Liver (tissue), 9 donors: ENCODE data around the gene F5. TPM values are rescaled to one million over a fixed set of nuclear protein-coding genes. Genes with fewer than 3 reads are reported as not detected.

Experiments
- DNase-seq: peaks from one replicate; pipeline ENCODE4 v3.0.0-alpha.2; 2017; ENCODE audit warnings: low spot score
- H3K27ac ChIP-seq, 2 donors: one replicate each; pipeline ENCODE4 v1.7.0; 2013; ENCODE audit warnings: inconsistent platforms in 2 of 2, low read length in 2 of 2, control low read depth in 1 of 2, low read depth in 1 of 2, mild to moderate bottlenecking in 1 of 2
- H3K27me3 ChIP-seq, 4 donors: one replicate each; pipeline versions ENCODE4 v1.6.1 to v1.7.0; 2013; ENCODE audit warnings: low read length in 3 of 4, inconsistent platforms in 1 of 4, mild to moderate bottlenecking in 1 of 4, moderate library complexity in 1 of 4; ENCODE audit not compliant: control insufficient read depth in 4 of 4, insufficient read depth in 4 of 4
- H3K36me3 ChIP-seq, 4 donors: one replicate each; pipeline versions ENCODE4 v1.6.1 to v1.7.0; 2013; ENCODE audit warnings: low read length in 3 of 4, mild to moderate bottlenecking in 3 of 4, low read depth in 1 of 4, moderate library complexity in 1 of 4; ENCODE audit not compliant: control insufficient read depth in 4 of 4, insufficient read depth in 3 of 4
- H3K4me1 ChIP-seq, 4 donors: one replicate each; pipeline versions ENCODE4 v1.6.1 to v1.7.0; 2013; ENCODE audit warnings: low read length in 3 of 4, mild to moderate bottlenecking in 3 of 4, moderate library complexity in 1 of 4; ENCODE audit not compliant: control insufficient read depth in 4 of 4, insufficient read depth in 4 of 4
- H3K4me3 ChIP-seq, 3 donors: one replicate each; pipeline versions ENCODE4 v1.6.1 to v1.7.0; 2013; ENCODE audit warnings: low read length in 3 of 3, control low read depth in 1 of 3, low read depth in 1 of 3, mild to moderate bottlenecking in 1 of 3
- H3K9ac ChIP-seq, 2 donors: one replicate each; pipeline ENCODE4 v1.7.0; 2013; ENCODE audit warnings: low read length in 2 of 2, mild to moderate bottlenecking in 2 of 2, moderate library complexity in 2 of 2, control low read depth in 1 of 2, low read depth in 1 of 2
- H3K9me3 ChIP-seq, 4 donors: one replicate each; pipeline versions ENCODE4 v1.6.1 to v1.7.0; 2013; ENCODE audit warnings: low read length in 3 of 4; ENCODE audit not compliant: control insufficient read depth in 4 of 4
- ATF3 ChIP-seq: IDR thresholded peaks from 2 replicates; pipeline ENCODE4 v1.6.1; 2016; ENCODE audit warnings: antibody characterized with exemption
- CTCF ChIP-seq: fragments of 150-350 bp; IDR thresholded peaks from 2 replicates; pipeline ENCODE4 v1.5.1; 2017; ENCODE audit warnings: improper control_type of control experiment, low read depth, low read length; ENCODE audit not compliant: missing input control
- EGR1 ChIP-seq, 2 donors: IDR thresholded peaks; 2 replicates each; pipeline ENCODE4 v1.6.1; 2016 to 2018; ENCODE audit warnings: antibody characterized with exemption in 2 of 2, low read depth in 2 of 2
- FOXA1 ChIP-seq: IDR thresholded peaks from 2 replicates; pipeline ENCODE4 v1.6.1; 2016; ENCODE audit warnings: antibody characterized with exemption
- HNF4A ChIP-seq, 2 donors: conservative IDR thresholded peaks; 2 replicates each; pipeline ENCODE4 v1.6.1; 2016; ENCODE audit warnings: antibody characterized with exemption in 2 of 2, mild to moderate bottlenecking in 2 of 2
- HNF4G ChIP-seq: IDR thresholded peaks from 2 replicates; pipeline ENCODE4 v1.6.1; 2016; ENCODE audit warnings: antibody characterized with exemption
- JUND ChIP-seq, 2 donors: IDR thresholded peaks; 2 replicates each; pipeline ENCODE4 v1.6.1; 2016; ENCODE audit warnings: antibody characterized with exemption in 2 of 2
- NR2F2 ChIP-seq: IDR thresholded peaks from 2 replicates; pipeline ENCODE4 v1.6.1; 2016; ENCODE audit warnings: antibody characterized with exemption
- RAD21 ChIP-seq, 2 donors: IDR thresholded peaks; 2 replicates each; pipeline ENCODE4 v1.6.1; 2016; ENCODE audit warnings: antibody characterized with exemption in 2 of 2, mild to moderate bottlenecking in 2 of 2
- REST ChIP-seq: IDR thresholded peaks from 2 replicates; pipeline ENCODE4 v1.6.1; 2016; ENCODE audit warnings: antibody characterized with exemption, mild to moderate bottlenecking
- RXRA ChIP-seq, 2 donors: IDR thresholded peaks; 2 replicates each; pipeline ENCODE4 v1.6.1; 2017 to 2018; ENCODE audit warnings: antibody characterized with exemption in 2 of 2, mild to moderate bottlenecking in 1 of 2
- SP1 ChIP-seq: IDR thresholded peaks from 2 replicates; pipeline ENCODE4 v1.6.1; 2018; ENCODE audit warnings: antibody characterized with exemption, mild to moderate bottlenecking
- YY1 ChIP-seq: IDR thresholded peaks from 2 replicates; pipeline ENCODE4 v1.6.1; 2016; ENCODE audit warnings: antibody characterized with exemption, mild to moderate bottlenecking
- whole genome bisulfite sequencing: extraction: QIAGEN DNeasy Blood & Tissue Kit; methylation state at CpG from one replicate; pipeline ENCODE4 v1.1.7; 2013; 5-methylcytosine and 5-hydroxymethylcytosine counted together
- polyA plus RNA-seq, 2 donors: library from polyadenylated mRNA; stranded (reverse) in 1 of 2; unstranded in 1 of 2; fragments of 200-250 nt in 1 of 2; fragments of >200 nt in 1 of 2; fragmentation: Nextera tagmentation in 1 of 2; extraction: Ambion mirVana in 1 of 2; gene quantifications; one replicate each; pipeline versions ENCODE4 v1.2.1 to v1.2.3, GENCODE V29; 2013 to 2015
- total RNA-seq, 2 donors: library from RNA; depleted of rRNA; stranded (reverse); fragments of >200 nt; gene quantifications; one replicate each; pipeline ENCODE4 v1.2.3, GENCODE V29; 2014
- TF ChIP-seq, protein P1 (sequence below): IDR thresholded peaks from 2 replicates; pipeline ENCODE4 v1.6.1; 2016; ENCODE audit warnings: antibody characterized with exemption
- donor health status: healthy.
- donor health status: healthy.
- donor health status: healthy.
- donor health status: healthy.
- donor health status: healthy.

The F5 gene
- total and polyA plus RNA-seq, 4 donors = 86.1 to 155 (median 129) TPM

GRCh38 chr1:169525391-169525790, 60.9 kb downstream of the F5 start:
- no peaks in the 10 kb centered on the region for H3K27me3 ChIP-seq
- peaks cover 4 to 16% (median 11%) of the 10 kb centered on the region in 4 donors for H3K4me1 ChIP-seq
- H3K4me3 ChIP-seq = no peak overlapping the region
- 96% methylated on average over 1 of the region's 1 CpG for WGBS
- no peak overlapping the region for H3K9ac ChIP-seq
- no peaks in the 10 kb centered on the region for H3K9me3 ChIP-seq
- no peak overlapping the region for H3K27ac ChIP-seq
- no peak for TF ChIP-seq FOXA1
- H3K36me3 ChIP-seq = peaks cover 3 to 61% (median 54%) of the 10 kb centered on the region in 4 donors
- DNase-seq = no peak

GRCh38 chr1:169523904-169524303, 62.4 kb downstream of the F5 start:
- Histone ChIP-seq H3K27ac (no peak overlapping the region), H3K36me3 (peaks cover 12 to 64% (median 53%) of the 10 kb centered on the region in 4 donors)

More at GRCh38 chr1:169523904-169524303, 62.4 kb downstream of the F5 start:
- Histone ChIP-seq H3K27me3 (no peaks in the 10 kb centered on the region), H3K9ac (no peak overlapping the region), H3K4me3 (no peak overlapping the region), H3K9me3 (no peaks in the 10 kb centered on the region), H3K4me1 (peaks cover 4 to 16% (median 11%) of the 10 kb centered on the region in 4 donors)
- no peak for DNase-seq
- TF ChIP-seq FOXA1 = no peak
- no peak for TF ChIP-seq EGR1 (IDR thresholded peaks at IDR 0.05; ENCODE audit: low read depth in 2 of 2)
- TF ChIP-seq REST = peak; percentile 16
- no peak for TF ChIP-seq CTCF
- TF ChIP-seq RXRA (IDR thresholded peaks at IDR 0.05) = peak; percentile 52 to 63
- peak; percentile 59 to 64 for TF ChIP-seq HNF4A (conservative IDR thresholded peaks at IDR 0.05)
- TF ChIP-seq NR2F2 = peak; percentile 58
- peak; percentile 29 for TF ChIP-seq SP1
- peak; percentile 21 for TF ChIP-seq HNF4G
- TF ChIP-seq, protein P1, sequence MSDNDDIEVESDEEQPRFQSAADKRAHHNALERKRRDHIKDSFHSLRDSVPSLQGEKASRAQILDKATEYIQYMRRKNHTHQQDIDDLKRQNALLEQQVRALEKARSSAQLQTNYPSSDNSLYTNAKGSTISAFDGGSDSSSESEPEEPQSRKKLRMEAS = no peak
- peak; percentile 31 to 48 for TF ChIP-seq RAD21 (IDR thresholded peaks at IDR 0.05)
- TF ChIP-seq JUND (IDR thresholded peaks at IDR 0.05) = peak in 1 of 2 donors; percentile 27
- TF ChIP-seq ATF3 = peak; percentile 94
- peak; percentile 43 for TF ChIP-seq YY1
